Adrenal gland (tissue), 19 donors: ENCODE data around the gene DHH. TPM values are rescaled to one million over a fixed set of nuclear protein-coding genes. Genes with fewer than 3 reads are reported as not detected.

Experiments used
- DNase-seq, 7 donors: peaks; one replicate each; pipeline ENCODE4 v3.0.0-alpha.2; 2019 to 2020
- H3K27ac ChIP-seq, 5 donors: fragments of 200-600 bp; sonication (generic) in 4 of 5; 1 replicate in 3 of 5; 2 replicates in 2 of 5; pipeline versions ENCODE4 v1.5.1 to v1.8.0; 2016 to 2020; ENCODE audit warnings: mild to moderate bottlenecking in 1 of 5
- H3K27me3 ChIP-seq: fragments of 200-600 bp; 2 replicates; pipeline ENCODE4 v1.8.0; 2021
- H3K36me3 ChIP-seq, 2 donors: fragments of 200-600 bp; replicated peaks in 1 of 2; 1 replicate in 1 of 2; 2 replicates in 1 of 2; pipeline versions ENCODE4 v1.5.1 to v1.8.0; 2018 to 2022
- H3K4me1 ChIP-seq, 2 donors: fragments of 200-600 bp; replicated peaks in 1 of 2; 1 replicate in 1 of 2; 2 replicates in 1 of 2; pipeline versions ENCODE4 v1.5.1 to v1.8.0; 2018 to 2021
- H3K4me3 ChIP-seq, 4 donors: fragments of 200-600 bp; sonication (generic) in 3 of 4; one replicate each; pipeline ENCODE4 v1.5.1; 2016 to 2018
- H3K9me3 ChIP-seq, 3 donors: fragments of 200-600 bp; sonication (generic) in 1 of 3; replicated peaks in 1 of 3; 1 replicate in 2 of 3; 2 replicates in 1 of 3; pipeline versions ENCODE4 v1.5.1 to v1.8.0; 2016 to 2021
- CTCF ChIP-seq, 6 experiments: fragments of 450-650 bp in 4 of 6; fragments of 200-600 bp in 2 of 6; sonication (generic) in 1 of 6; IDR thresholded peaks; 1 replicate in 5 of 6; 2 replicates in 1 of 6; pipeline versions ENCODE4 v1.5.1 to v1.8.0; 2016 to 2021; ENCODE audit warnings: antibody characterized with exemption in 6 of 6, mild to moderate bottlenecking in 2 of 6, moderate library complexity in 1 of 6
- POLR2A ChIP-seq, 2 donors: fragments of 450-650 bp; IDR thresholded peaks; one replicate each; pipeline ENCODE4 v1.6.1; 2017; ENCODE audit warnings: antibody characterized with exemption in 2 of 2, mild to moderate bottlenecking in 2 of 2, moderate library complexity in 1 of 2
- WGBS, 4 donors: extraction: QIAGEN DNeasy Blood & Tissue Kit in 2 of 4; methylation state at CpG; one replicate each; pipeline versions ENCODE4 v1.1.5 to v1.1.7; 2013 to 2017; 5-methylcytosine and 5-hydroxymethylcytosine counted together
- intact Hi-C, 2 donors: fragments of 100-400 bp; cut with DNase I; formaldehyde crosslinking; loops; one replicate each; pipeline versions ENCODE4 v1.14.1 to v1.15.0; 2022 to 2023
- long read RNA-seq, 10 donors: library from polyadenylated mRNA in 3 of 10; unstranded in 2 of 10; stranded (forward) in 1 of 10; transcript quantifications; one replicate each; pipeline ENCODE4 v2.0.0 and lab custom pipeline, GENCODE V29; 2021 to 2026
- polyA plus RNA-seq, 3 donors: library from polyadenylated mRNA; stranded (reverse); fragments of 200-250 nt in 2 of 3; fragments of 350-450 nt in 1 of 3; fragmentation: Illumina TruSeq in 1 of 3; extraction: RNeasy Lipid Tissue Mini Kit (QIAGEN cat#74804) in 1 of 3; gene quantifications; one replicate each; pipeline ENCODE4 v1.2.3, GENCODE V29; 2013 to 2014
- total RNA-seq, 9 donors: library from RNA; depleted of rRNA in 4 of 9; stranded (reverse); fragments of >200 nt in 4 of 9; fragments of 120-200 nt in 1 of 9; fragmentation: NEBNext Ultra II Directional in 1 of 9; extraction: Animal tissue kit (Norgen Biotek cat#: 25700) in 1 of 9; gene quantifications; one replicate each; pipeline versions ENCODE4 v1.1.0 to v1.2.4, GENCODE V29; 2013 to 2023
- donor health status: healthy with polysubstance abuse.
- donor health status: Bipolar disorder and iron deficiency.
- donor health status: DM: yes; HTN: yes; CAD: no.
- donor health status: DM: no; HTN: no; CAD: no.
- donor health status: DM: no; HTN: no; CAD: no.
- donor health status: DM: yes; HTN: yes; CAD: no.

DHH gene
- 1 to 10 TPM in 2 of 9 donors, under 1 TPM in 7; 0.18 to 5.9 (median 0.51) TPM for total RNA-seq
- polyA plus RNA-seq = under 1 TPM; 0.13 to 0.84 (median 0.16) TPM
- long read RNA-seq, donor 1, full-length matches to known transcripts = 4 of 4 reads
- long read RNA-seq, donor 1, partial matches to known transcripts = 0 of 4 reads
- long read RNA-seq, donor 1, other reads (novel, unspliced or antisense) = 0 of 4 reads
- long read RNA-seq, donor 2, full-length matches to known transcripts = 2 of 2 reads
- long read RNA-seq, donor 2, partial matches to known transcripts = 0 of 2 reads
- long read RNA-seq, donor 2, other reads (novel, unspliced or antisense) = 0 of 2 reads
- long read RNA-seq, donor 3, full-length matches to known transcripts = 1 of 1 reads
- long read RNA-seq, donor 3, partial matches to known transcripts = 0 of 1 reads
- long read RNA-seq, donor 3, other reads (novel, unspliced or antisense) = 0 of 1 reads
- long read RNA-seq, donor 4 = 0 reads
- long read RNA-seq, donor 5 = 0 reads
- long read RNA-seq, donor 6 = 0 reads
- long read RNA-seq, donor 7 = 0 reads
- long read RNA-seq, donor 8, full-length matches to known transcripts = 3 of 3 reads
- long read RNA-seq, donor 8, partial matches to known transcripts = 0 of 3 reads
- long read RNA-seq, donor 8, other reads (novel, unspliced or antisense) = 0 of 3 reads
- long read RNA-seq, donor 9 = 0 reads
- long read RNA-seq, donor 10, full-length matches to known transcripts = 1 of 1 reads
- long read RNA-seq, donor 10, partial matches to known transcripts = 0 of 1 reads
- long read RNA-seq, donor 10, other reads (novel, unspliced or antisense) = 0 of 1 reads

DNA sequence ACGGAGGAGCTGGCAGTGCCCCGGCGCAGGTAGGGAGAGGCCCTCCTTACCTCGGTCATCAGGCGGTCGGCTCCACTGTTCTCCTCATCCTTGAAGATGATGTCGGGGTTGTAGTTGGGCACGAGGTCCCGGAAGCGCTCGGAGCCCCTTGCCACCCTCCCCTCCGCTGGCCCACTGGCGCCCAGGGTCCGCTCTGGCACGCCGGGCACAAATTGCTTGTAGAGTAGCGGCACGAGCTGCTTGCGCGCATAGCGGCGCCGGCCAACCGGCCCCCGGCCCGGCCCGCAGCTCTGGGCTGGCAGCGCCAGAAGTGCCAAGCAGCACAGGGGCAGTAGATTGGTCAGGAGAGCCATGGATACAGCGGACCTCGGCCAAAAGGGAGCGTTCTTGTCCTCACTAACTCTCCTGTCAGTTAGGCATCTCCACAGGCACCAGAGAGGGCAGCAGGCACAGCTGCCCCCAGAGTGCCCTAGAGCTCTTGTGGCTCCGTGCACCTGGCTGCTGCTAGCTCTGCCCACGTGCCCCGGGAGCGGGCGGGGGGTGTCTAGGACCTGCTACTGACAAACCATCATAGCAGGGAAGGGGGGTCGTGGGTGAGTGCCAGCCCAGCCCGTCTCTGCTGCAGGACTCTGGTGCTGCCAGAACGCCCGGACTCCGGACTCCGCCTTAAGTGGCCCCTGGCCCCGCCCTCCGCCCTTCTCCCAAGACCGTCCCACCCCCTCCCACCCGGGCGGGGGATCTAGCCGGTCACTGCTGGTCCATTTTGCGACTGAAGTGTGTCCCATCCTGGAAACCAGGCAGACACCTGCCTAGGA, at the start of gene DHH:
Gene DHH, minus strand, starts transcription at position 642 of the 815 bp plus-strand sequence. Its CDS starts 289 bp downstream, at position 353.
- H3K36me3 ChIP-seq = peaks cover 0 to 27% of the 10 kb centered on the region in 2 donors
- no peak within 1 kb of the TSS for H3K27ac ChIP-seq
- no peaks in the 10 kb centered on the region for H3K9me3 ChIP-seq
- H3K4me3 ChIP-seq = peak within 1 kb of the TSS in 1 of 4 donors; percentile 5
- peaks cover 10 to 39% of the 10 kb centered on the region in 2 donors for H3K4me1 ChIP-seq
- TF ChIP-seq CTCF (IDR thresholded peaks at IDR 0.05) (no peak), POLR2A (IDR thresholded peaks at IDR 0.05) (no peak)
- DNase-seq = peak; percentile 39 to 71 (median 50)
- intact Hi-C loops = no loop called here
- 3 to 17% (median 3%) methylated on average over 8 to 49 of the region's 49 CpGs for WGBS, 4 donors
- H3K27me3 ChIP-seq = peaks cover 13% of the 10 kb centered on the region

- Histone ChIP-seq H3K27me3 (no peaks in the 10 kb centered on the region), H3K27ac (no peak overlapping the region), H3K4me1 (no peaks in the 10 kb centered on the region), H3K9me3 (no peaks in the 10 kb centered on the region), H3K36me3 (no peaks in the 10 kb centered on the region), H3K4me3 (no peak overlapping the region)
- intact Hi-C loops = no loop called here
- DNase-seq = no peak
- WGBS, 4 donors = 81 to 95% (median 87%) methylated on average over 2 of the region's 2 CpGs
- TF ChIP-seq POLR2A (IDR thresholded peaks at IDR 0.05) (no peak), CTCF (IDR thresholded peaks at IDR 0.05) (no peak)
Observed at GRCh38 chr12:49144384-49144783, 49.8 kb upstream of the DHH start.

- TF ChIP-seq POLR2A (IDR thresholded peaks at IDR 0.05) (no peak), CTCF (IDR thresholded peaks at IDR 0.05) (no peak)
- WGBS, 4 donors = 91 to 94% (median 93%) methylated on average over 2 of the region's 2 CpGs
- no peak overlapping the region for H3K27ac ChIP-seq
Observed at GRCh38 chr12:49138999-49139398, 44.4 kb upstream of the DHH start.

More at GRCh38 chr12:49138999-49139398, 44.4 kb upstream of the DHH start:
- Histone ChIP-seq H3K4me1 (no peaks in the 10 kb centered on the region), H3K27me3 (no peaks in the 10 kb centered on the region), H3K36me3 (no peaks in the 10 kb centered on the region), H3K9me3 (no peaks in the 10 kb centered on the region), H3K4me3 (no peak overlapping the region)
- no peak for DNase-seq
- intact Hi-C loops = loop anchor here in 1 of 2 donors (10.0 kb wide), 2 partner anchors 46 to 96 kb away; partner anchors contain the start of gene TUBA1A
